Measurements from ENCODE around the gene NSFL1C. TPM values are rescaled to one million over a fixed set of nuclear protein-coding genes. Genes with fewer than 3 reads are reported as not detected.

NSFL1C gene
- total and polyA plus RNA-seq, 5 donors from 2014 or later, result 64.0 to 95.8 (median 90.4) TPM

DNA sequence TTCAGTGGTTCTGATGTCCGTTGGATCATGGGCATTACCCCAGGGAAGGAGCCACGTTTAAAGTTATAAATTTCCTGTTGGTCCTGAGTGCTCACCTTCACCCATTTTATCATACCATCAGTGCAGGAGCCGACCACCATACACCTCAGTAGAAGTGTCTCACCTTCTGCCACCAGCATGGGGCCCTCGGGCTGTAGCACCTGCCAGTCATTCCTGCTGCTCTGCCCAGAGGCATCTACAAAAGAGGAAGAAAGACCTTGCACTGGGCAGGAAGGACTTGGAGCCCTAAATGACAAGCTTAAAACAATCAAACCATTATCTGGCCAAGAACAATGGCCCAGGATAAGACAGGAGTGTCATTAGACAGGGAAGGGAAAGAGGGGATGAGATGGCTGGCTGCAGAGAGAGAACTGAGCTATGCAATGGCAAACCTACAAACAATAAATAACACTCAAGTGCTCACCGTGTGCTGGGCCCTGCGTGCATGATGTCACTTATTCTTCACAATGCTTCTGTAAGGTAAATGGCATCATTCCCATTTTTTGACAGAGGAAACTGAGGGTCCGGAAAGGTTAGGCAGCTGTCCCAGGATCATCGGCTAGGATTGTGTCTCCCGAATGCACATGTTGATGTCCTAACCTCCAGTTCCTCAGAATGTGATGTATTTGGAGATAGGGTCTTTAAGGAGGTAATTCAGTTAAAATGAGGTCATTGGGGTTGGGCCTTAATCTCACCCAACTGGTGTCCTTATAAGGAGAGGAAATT, 13.4 kb upstream of the NSFL1C start:
- no peak overlapping the region for H3K4me3 Mint-ChIP-seq
- peaks cover 17% of the 10 kb centered on the region for H3K27me3 ChIP-seq (ENCODE audit: control insufficient read depth, insufficient read depth, low read length)
- peaks cover 0 to 6% (median 3%) of the 10 kb centered on the region in 4 donors for H3K4me1 Mint-ChIP-seq

DNA sequence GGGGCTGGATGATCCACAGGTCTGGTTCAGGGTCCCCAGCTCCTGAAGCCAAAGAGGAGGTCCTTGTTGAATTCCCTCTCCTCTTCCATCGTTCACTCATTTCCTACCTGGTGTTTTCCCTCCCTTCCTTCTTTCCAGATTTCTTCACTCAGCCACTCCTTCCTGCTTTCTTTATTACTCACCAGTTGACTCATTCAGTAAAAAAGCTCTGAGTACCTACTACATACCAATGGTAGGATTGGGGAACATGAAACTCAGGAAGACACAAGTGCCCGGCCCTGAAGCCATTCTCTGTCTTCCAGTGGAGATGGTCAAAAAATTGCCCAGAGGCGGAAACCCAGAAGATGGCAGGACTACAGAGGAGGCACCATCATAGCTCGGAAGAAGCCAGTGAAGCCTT, 11.9 kb upstream of the NSFL1C start:
- H3K27me3 Mint-ChIP-seq, result peaks cover 18% of the 10 kb centered on the region

More for the DNA sequence above, 13.4 kb upstream of the NSFL1C start:
- H3K4me3 ChIP-seq (ENCODE audit: low read depth, low read length), result no peak overlapping the region
- peaks cover 33% of the 10 kb centered on the region for H3K27me3 Mint-ChIP-seq
- no peaks in the 10 kb centered on the region for H3K36me3 ChIP-seq (ENCODE audit: control insufficient read depth, insufficient read depth, low read length)
- H3K36me3 Mint-ChIP-seq, result no peaks in the 10 kb centered on the region
- H3K9me3 ChIP-seq (ENCODE audit: control insufficient read depth in 2 of 2, low read length in 2 of 2), result no peaks in the 10 kb centered on the region
- DNase-seq (no peak), ATAC-seq (ENCODE audit: low read depth in 2 of 2) (no peak)
- H3K27ac Mint-ChIP-seq, result no peak overlapping the region
- H3K9me3 Mint-ChIP-seq, result no peaks in the 10 kb centered on the region
- H3K27ac ChIP-seq (ENCODE audit: insufficient read depth, low read length, poor library complexity, severe bottlenecking), result no peak overlapping the region
- H3K4me1 ChIP-seq (ENCODE audit: control insufficient read depth, insufficient read depth, low read length, poor library complexity, severe bottlenecking), result no peaks in the 10 kb centered on the region

DNA sequence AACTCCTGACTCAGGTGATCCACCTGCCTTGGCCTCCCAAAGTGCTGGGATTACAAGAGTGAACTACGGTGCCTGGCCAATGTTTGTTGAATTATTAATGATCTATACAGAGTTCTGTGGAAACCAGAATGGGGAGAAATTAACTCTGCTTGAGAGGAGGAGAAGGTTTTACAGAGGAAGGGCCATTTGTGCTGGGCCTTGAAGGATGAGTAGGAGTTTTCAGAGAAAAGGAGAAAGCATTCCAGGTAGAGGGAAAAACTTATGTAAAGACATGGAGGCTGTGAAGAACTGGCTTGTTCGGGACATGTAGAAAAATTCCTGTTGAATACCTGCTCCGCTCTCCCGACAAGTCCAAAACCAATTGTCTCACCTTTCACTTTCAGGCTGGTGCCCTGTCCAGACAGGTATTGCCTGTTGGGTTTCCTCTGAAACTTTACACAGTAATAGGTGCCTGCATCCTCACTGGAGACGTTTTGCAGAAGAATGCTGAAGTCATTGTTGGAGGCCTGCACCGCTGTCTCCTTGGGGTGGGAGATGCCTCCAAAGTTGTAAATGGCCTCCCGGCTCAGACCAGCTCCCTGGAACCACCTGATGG, 11.3 kb upstream of the NSFL1C start:
- Mint-ChIP-seq H3K4me3 (no peak overlapping the region), H3K36me3 (no peaks in the 10 kb centered on the region), H3K27ac (no peak overlapping the region), H3K4me1 (no peaks in the 10 kb centered on the region), H3K9me3 (no peaks in the 10 kb centered on the region), H3K27me3 (peaks cover 20% of the 10 kb centered on the region)
- Histone ChIP-seq H3K9me3 (ENCODE audit: control insufficient read depth in 2 of 2, low read length in 2 of 2) (no peaks in the 10 kb centered on the region), H3K27me3 (ENCODE audit: control insufficient read depth, insufficient read depth, low read length) (peaks cover 9% of the 10 kb centered on the region), H3K4me1 (ENCODE audit: control insufficient read depth, insufficient read depth, low read length, poor library complexity, severe bottlenecking) (no peaks in the 10 kb centered on the region), H3K4me3 (ENCODE audit: low read depth, low read length) (no peak overlapping the region), H3K27ac (ENCODE audit: insufficient read depth, low read length, poor library complexity, severe bottlenecking) (no peak overlapping the region), H3K36me3 (ENCODE audit: control insufficient read depth, insufficient read depth, low read length) (no peaks in the 10 kb centered on the region)
- DNase-seq (no peak), ATAC-seq (ENCODE audit: low read depth in 2 of 2) (no peak)

More for the DNA sequence above, 11.9 kb upstream of the NSFL1C start:
- no peak overlapping the region for H3K27ac Mint-ChIP-seq
- H3K4me3 Mint-ChIP-seq, result no peak overlapping the region
- Histone ChIP-seq H3K4me1 (ENCODE audit: control insufficient read depth, insufficient read depth, low read length, poor library complexity, severe bottlenecking) (no peaks in the 10 kb centered on the region), H3K27me3 (ENCODE audit: control insufficient read depth, insufficient read depth, low read length) (peaks cover 9% of the 10 kb centered on the region), H3K27ac (ENCODE audit: insufficient read depth, low read length, poor library complexity, severe bottlenecking) (no peak overlapping the region), H3K4me3 (ENCODE audit: low read depth, low read length) (no peak overlapping the region), H3K9me3 (ENCODE audit: control insufficient read depth in 2 of 2, low read length in 2 of 2) (no peaks in the 10 kb centered on the region), H3K36me3 (ENCODE audit: control insufficient read depth, insufficient read depth, low read length) (no peaks in the 10 kb centered on the region)
- H3K4me1 Mint-ChIP-seq, result no peaks in the 10 kb centered on the region
- H3K36me3 Mint-ChIP-seq, result no peaks in the 10 kb centered on the region
- H3K9me3 Mint-ChIP-seq, result no peaks in the 10 kb centered on the region
- DNase-seq (no peak), ATAC-seq (ENCODE audit: low read depth in 2 of 2) (no peak)

DNA sequence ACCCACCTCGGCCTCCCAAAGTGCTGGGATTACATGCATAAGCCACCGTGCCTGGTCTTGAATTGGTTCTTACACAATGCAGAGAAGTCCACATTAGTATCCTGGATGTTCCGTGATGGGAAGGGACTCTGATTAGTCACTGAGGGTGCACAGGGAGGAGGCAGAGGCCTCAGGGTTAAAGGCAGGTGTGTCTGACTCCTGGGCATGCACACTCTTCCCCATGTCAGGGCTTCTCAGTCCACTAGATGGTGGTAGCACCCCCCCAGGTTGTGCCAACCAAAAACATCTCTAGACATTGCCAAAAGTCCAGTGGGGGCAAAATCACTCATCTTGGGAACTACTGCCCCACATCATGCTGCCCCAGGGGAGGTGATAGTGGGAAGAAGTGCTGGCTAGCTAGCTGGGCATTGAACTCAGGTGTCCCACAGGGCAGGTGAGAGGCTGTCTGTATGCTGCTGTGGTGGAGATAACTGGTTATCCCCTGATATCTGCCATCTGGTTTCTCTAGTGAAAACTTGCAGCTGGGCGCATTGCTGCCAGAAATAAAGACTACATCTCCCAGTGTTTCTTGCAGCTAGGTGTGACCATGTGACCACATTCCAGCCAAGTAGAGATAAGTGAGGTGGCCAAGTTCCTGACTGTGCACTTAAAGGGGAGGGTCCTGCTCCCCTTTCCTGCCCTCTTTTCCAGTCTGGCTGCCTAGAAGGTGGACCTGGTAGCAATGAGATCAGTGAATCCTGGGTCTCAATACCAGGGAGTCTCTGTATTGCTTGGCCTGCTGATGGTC, 8.4 kb upstream of the NSFL1C start:
- no peak for DNase-seq
- Histone ChIP-seq H3K27me3 (ENCODE audit: control insufficient read depth, insufficient read depth, low read length) (peaks cover 2% of the 10 kb centered on the region), H3K4me3 (ENCODE audit: low read depth, low read length) (no peak overlapping the region), H3K36me3 (ENCODE audit: control insufficient read depth, insufficient read depth, low read length) (no peaks in the 10 kb centered on the region), H3K4me1 (ENCODE audit: control insufficient read depth, insufficient read depth, low read length, poor library complexity, severe bottlenecking) (no peaks in the 10 kb centered on the region), H3K27ac (ENCODE audit: insufficient read depth, low read length, poor library complexity, severe bottlenecking) (no peak overlapping the region), H3K9me3 (ENCODE audit: control insufficient read depth in 2 of 2, low read length in 2 of 2) (no peaks in the 10 kb centered on the region)
- Mint-ChIP-seq H3K27me3 (peaks cover 18% of the 10 kb centered on the region), H3K9me3 (no peaks in the 10 kb centered on the region), H3K36me3 (no peaks in the 10 kb centered on the region), H3K4me3 (no peak overlapping the region), H3K4me1 (no peaks in the 10 kb centered on the region), H3K27ac (no peak overlapping the region)
- no peak for ATAC-seq (ENCODE audit: low read depth in 2 of 2)

DNA sequence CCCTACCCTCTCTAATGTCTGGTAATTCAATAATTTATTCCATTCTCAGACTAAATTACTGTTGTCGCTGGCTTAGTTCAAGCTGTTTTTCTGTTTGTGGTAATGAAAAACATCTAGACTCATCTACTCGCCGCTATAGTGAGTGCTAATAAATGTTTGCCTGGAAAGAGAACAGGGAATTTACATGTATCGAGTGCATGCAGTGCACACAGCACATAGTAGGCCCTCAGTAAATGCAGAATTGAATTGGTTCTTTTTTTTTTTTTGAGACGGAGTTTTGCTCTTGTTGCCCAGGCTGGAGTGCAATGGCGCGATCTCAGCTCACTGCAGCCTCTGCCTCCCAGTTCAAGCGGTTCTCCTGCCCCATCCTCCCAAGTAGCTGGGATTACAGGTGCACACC, 7.7 kb upstream of the NSFL1C start:
- peaks cover 2% of the 10 kb centered on the region for H3K27me3 ChIP-seq (ENCODE audit: control insufficient read depth, insufficient read depth, low read length)
- H3K4me3 ChIP-seq (ENCODE audit: low read depth, low read length), result no peak overlapping the region
- no peaks in the 10 kb centered on the region for H3K4me1 ChIP-seq (ENCODE audit: control insufficient read depth, insufficient read depth, low read length, poor library complexity, severe bottlenecking)
- H3K27ac ChIP-seq (ENCODE audit: insufficient read depth, low read length, poor library complexity, severe bottlenecking), result no peak overlapping the region
- no peaks in the 10 kb centered on the region for H3K4me1 Mint-ChIP-seq
- peaks cover 22% of the 10 kb centered on the region for H3K27me3 Mint-ChIP-seq
- no peaks in the 10 kb centered on the region for H3K36me3 ChIP-seq (ENCODE audit: control insufficient read depth, insufficient read depth, low read length)
- no peak overlapping the region for H3K27ac Mint-ChIP-seq
- H3K4me3 Mint-ChIP-seq, result no peak overlapping the region
- H3K36me3 Mint-ChIP-seq, result no peaks in the 10 kb centered on the region
- no peaks in the 10 kb centered on the region for H3K9me3 ChIP-seq (ENCODE audit: control insufficient read depth in 2 of 2, low read length in 2 of 2)
- DNase-seq (no peak), ATAC-seq (ENCODE audit: low read depth in 2 of 2) (no peak)
- no peaks in the 10 kb centered on the region for H3K9me3 Mint-ChIP-seq

DNA sequence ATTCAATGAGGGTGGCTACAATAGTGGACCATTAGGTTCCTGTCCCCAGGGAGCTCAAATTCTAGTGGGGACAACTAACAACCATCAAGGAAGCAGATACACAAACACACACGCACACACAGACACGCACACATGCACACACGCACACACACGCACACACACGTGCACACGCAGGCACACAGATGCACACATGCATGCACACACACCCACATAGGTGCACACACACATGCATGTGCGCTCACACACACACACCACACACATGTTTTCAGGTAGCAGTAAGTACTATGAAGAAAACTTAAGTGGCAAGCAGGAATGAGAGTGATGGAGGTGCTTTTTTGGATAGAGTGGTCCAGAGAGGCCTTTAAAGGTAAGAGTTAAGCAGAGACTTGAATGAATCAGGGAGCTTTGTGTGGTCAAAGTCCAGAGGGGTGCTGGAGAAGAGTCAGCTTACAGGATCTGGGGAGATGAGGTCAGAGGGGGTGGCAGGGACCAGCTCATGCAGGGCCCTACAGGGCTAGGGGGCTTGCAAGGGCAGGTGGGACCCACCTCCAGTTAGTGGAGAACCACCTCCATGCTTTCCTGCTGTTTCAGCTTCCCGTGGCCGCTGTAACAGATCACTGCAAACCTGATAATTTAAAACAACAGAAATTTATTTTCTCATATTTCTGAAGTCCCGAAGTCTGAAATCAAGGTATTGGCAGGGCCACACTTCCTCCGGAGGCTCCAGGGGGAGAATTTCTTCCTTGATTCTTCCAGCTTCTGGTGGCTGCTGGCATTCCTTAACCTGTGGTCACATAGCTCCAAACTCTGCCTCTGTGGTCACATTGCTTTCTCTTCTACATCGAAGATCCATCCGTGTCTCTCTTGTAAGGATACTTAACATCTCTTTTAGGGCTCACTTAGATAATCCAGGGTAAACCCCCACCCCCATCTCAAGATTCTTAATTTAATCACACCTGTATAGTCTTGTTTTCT, 6.9 kb upstream of the NSFL1C start:
- Mint-ChIP-seq H3K9me3 (no peaks in the 10 kb centered on the region), H3K4me3 (no peak overlapping the region), H3K36me3 (no peaks in the 10 kb centered on the region), H3K27ac (peak overlapping the region in 1 of 3 donors; percentile 85), H3K4me1 (no peaks in the 10 kb centered on the region), H3K27me3 (peaks cover 26% of the 10 kb centered on the region)
- DNase-seq (no peak), ATAC-seq (ENCODE audit: low read depth in 2 of 2) (no peak)
- Histone ChIP-seq H3K4me1 (ENCODE audit: control insufficient read depth, insufficient read depth, low read length, poor library complexity, severe bottlenecking) (no peaks in the 10 kb centered on the region), H3K27me3 (ENCODE audit: control insufficient read depth, insufficient read depth, low read length) (peaks cover 4% of the 10 kb centered on the region), H3K4me3 (ENCODE audit: low read depth, low read length) (no peak overlapping the region), H3K27ac (ENCODE audit: insufficient read depth, low read length, poor library complexity, severe bottlenecking) (no peak overlapping the region), H3K36me3 (ENCODE audit: control insufficient read depth, insufficient read depth, low read length) (no peaks in the 10 kb centered on the region), H3K9me3 (ENCODE audit: control insufficient read depth in 2 of 2, low read length in 2 of 2) (no peaks in the 10 kb centered on the region)

DNA sequence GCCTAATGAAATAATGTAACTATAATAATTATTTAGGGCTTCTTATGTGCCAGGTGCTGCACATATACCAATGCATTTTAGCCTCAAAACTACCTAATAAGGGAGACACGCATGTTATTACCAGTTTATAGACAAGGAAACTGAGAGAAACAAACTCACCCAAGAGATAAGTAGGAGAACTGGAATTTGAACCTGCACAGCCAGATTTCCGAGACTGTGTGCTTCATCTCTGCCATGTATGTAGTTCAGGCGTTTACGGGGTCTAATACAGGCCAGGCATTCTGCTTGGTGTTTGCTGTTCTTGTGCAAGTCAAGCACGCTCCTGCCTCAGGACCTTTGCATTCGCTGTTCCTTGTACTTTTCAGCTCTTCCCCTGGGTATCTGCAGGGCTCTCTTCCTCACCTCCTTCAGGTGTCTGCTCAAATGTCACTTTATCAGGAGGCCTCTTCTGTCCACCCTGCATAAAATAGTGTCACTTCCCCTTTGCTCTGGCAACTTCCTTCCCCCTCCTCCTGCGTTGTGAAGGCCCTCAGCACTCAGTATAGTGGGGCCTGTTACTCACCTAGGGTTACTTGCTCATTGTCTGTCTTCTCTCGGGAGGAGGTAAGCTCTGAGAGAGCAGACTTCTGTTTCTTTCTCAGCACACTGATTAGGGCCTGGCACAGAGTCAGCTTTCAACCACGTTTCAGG, 6.1 kb upstream of the NSFL1C start:
- ATAC-seq (ENCODE audit: low read depth in 2 of 2) (peak in 1 of 2 donors; percentile 18), DNase-seq (no peak)
- Histone ChIP-seq H3K4me1 (ENCODE audit: control insufficient read depth, insufficient read depth, low read length, poor library complexity, severe bottlenecking) (no peaks in the 10 kb centered on the region), H3K4me3 (ENCODE audit: low read depth, low read length) (no peak overlapping the region), H3K27ac (ENCODE audit: insufficient read depth, low read length, poor library complexity, severe bottlenecking) (no peak overlapping the region), H3K27me3 (ENCODE audit: control insufficient read depth, insufficient read depth, low read length) (peaks cover 8% of the 10 kb centered on the region), H3K9me3 (ENCODE audit: control insufficient read depth in 2 of 2, low read length in 2 of 2) (no peaks in the 10 kb centered on the region), H3K36me3 (ENCODE audit: control insufficient read depth, insufficient read depth, low read length) (no peaks in the 10 kb centered on the region)
- peaks cover 26% of the 10 kb centered on the region for H3K27me3 Mint-ChIP-seq
- peak overlapping the region in 1 of 4 donors; percentile 36 for H3K4me3 Mint-ChIP-seq
- no peaks in the 10 kb centered on the region for H3K36me3 Mint-ChIP-seq
- H3K4me1 Mint-ChIP-seq, result peaks cover 0 to 5% (median 2%) of the 10 kb centered on the region in 4 donors
- H3K9me3 Mint-ChIP-seq, result no peaks in the 10 kb centered on the region
- no peak overlapping the region for H3K27ac Mint-ChIP-seq
